H1 (cell line): ENCODE results near the gene MBD4. TPM values are rescaled to one million over a fixed set of nuclear protein-coding genes. Genes with fewer than 3 reads are reported as not detected.

ENCODE experiments used
- CTCF ChIA-PET: fragments of 300-600 bp; sonication (Branson Sonifier 250); formaldehyde crosslinking; loops from one replicate; lab custom pipeline; 2021; ENCODE audit not compliant: partially characterized antibody; lab: Charles Lee
- POLR2A ChIA-PET: fragments of 300-600 bp; sonication (Branson Sonifier 250); formaldehyde crosslinking; loops from one replicate; lab custom pipeline; 2021; ENCODE audit warnings: inconsistent platforms; ENCODE audit not compliant: partially characterized antibody; lab: Charles Lee
- DNase-seq, 2 experiments: peaks; one replicate each; pipeline versions ENCODE4 v3.0.0 to v3.0.0-alpha.2; 2010 to 2022; ENCODE audit warnings: low spot score in 2 of 2, low read depth in 1 of 2, mixed read lengths in 1 of 2
- FAIRE-seq: peaks from 2 replicates; lab custom pipeline; 2011; peaks lifted over from hg19 to GRCh38; lab: Jason Lieb, UNC
- H2AFZ ChIP-seq: 2 replicates; pipeline ENCODE4 v1.8.1; 2012; ENCODE audit warnings: low read length, inconsistent platforms
- H2AK5ac ChIP-seq: 2 replicates; pipeline ENCODE4 v1.6.1; 2013; ENCODE audit warnings: low read depth, low read length
- H2BK120ac ChIP-seq: replicated peaks from 2 replicates; pipeline ENCODE3; 2013; ENCODE audit warnings: low read depth, low read length, inconsistent platforms
- H2BK12ac ChIP-seq: 2 replicates; pipeline ENCODE4 v1.6.1; 2013; ENCODE audit warnings: low read depth, low read length
- H2BK15ac ChIP-seq: 2 replicates; pipeline ENCODE4 v1.6.1; 2013; ENCODE audit warnings: low read length
- H2BK20ac ChIP-seq: 2 replicates; pipeline ENCODE4 v1.6.1; 2013; ENCODE audit warnings: low read length
- H2BK5ac ChIP-seq: 2 replicates; pipeline ENCODE4 v1.6.1; 2013; ENCODE audit warnings: low read depth, low read length
- H3K14ac ChIP-seq: 2 replicates; pipeline ENCODE4 v1.6.1; 2013; ENCODE audit warnings: inconsistent platforms; ENCODE audit not compliant: insufficient read length
- H3K18ac ChIP-seq: 2 replicates; pipeline ENCODE4 v1.6.1; 2013; ENCODE audit warnings: low read length; ENCODE audit errors: extremely low read depth
- H3K23ac ChIP-seq: 2 replicates; pipeline ENCODE4 v1.6.1; 2013; ENCODE audit warnings: inconsistent platforms; ENCODE audit not compliant: insufficient read length
- H3K23me2 ChIP-seq: 2 replicates; pipeline ENCODE4 v1.6.1; 2013; ENCODE audit warnings: low read depth, low read length
- H3K27ac ChIP-seq: 2 replicates; pipeline ENCODE4 v1.6.1; 2011; ENCODE audit warnings: low read depth, low read length, inconsistent platforms
- H3K27me3 ChIP-seq, 4 experiments: replicated peaks in 1 of 4; 1 replicate in 1 of 4; 2 replicates in 3 of 4; pipeline versions ENCODE4 v1.6.1 to v1.8.1; 2011 to 2013; ENCODE audit warnings: low read length in 3 of 4, mild to moderate bottlenecking in 3 of 4, inconsistent platforms in 2 of 4, mixed read lengths in 2 of 4, moderate library complexity in 1 of 4; ENCODE audit not compliant: control insufficient read depth in 3 of 4, insufficient read depth in 3 of 4; ENCODE audit errors: extremely low read depth in 1 of 4
- H3K36me3 ChIP-seq, 4 experiments: 2 replicates each; pipeline versions ENCODE4 v1.6.1 to v1.8.1; 2011 to 2013; ENCODE audit warnings: mild to moderate bottlenecking in 4 of 4, low read length in 3 of 4, moderate library complexity in 2 of 4, control low read depth in 1 of 4, inconsistent platforms in 1 of 4; ENCODE audit not compliant: insufficient read depth in 4 of 4, control insufficient read depth in 2 of 4
- H3K4ac ChIP-seq: replicated peaks from 2 replicates; pipeline ENCODE3; 2013; ENCODE audit warnings: low read length, low read depth, mixed read lengths, inconsistent platforms; ENCODE audit not compliant: insufficient read length
- H3K4me1 ChIP-seq, 4 experiments: replicated peaks in 1 of 4; 1 replicate in 1 of 4; 2 replicates in 3 of 4; pipeline versions ENCODE4 v1.6.1 to v1.8.1; 2011 to 2013; ENCODE audit warnings: low read length in 3 of 4, inconsistent platforms in 2 of 4, mixed read lengths in 1 of 4; ENCODE audit not compliant: insufficient read depth in 4 of 4, control insufficient read depth in 3 of 4
- H3K4me2 ChIP-seq, 2 experiments: 2 replicates each; pipeline versions ENCODE4 v1.6.1 to v1.8.1; 2011 to 2013; ENCODE audit warnings: low read depth in 2 of 2, low read length in 2 of 2, control low read depth in 1 of 2, inconsistent platforms in 1 of 2, mild to moderate bottlenecking in 1 of 2; ENCODE audit not compliant: insufficient read depth in 1 of 2
- H3K4me3 ChIP-seq, 4 experiments: fragments of 200-600, 300-600 bp in 1 of 4; sonication (generic), shearing (Covaris generic), sonication (Bioruptor Twin) in 1 of 4; 2 replicates each; pipeline versions ENCODE4 v1.5.1 to v1.8.1; 2011 to 2016; ENCODE audit warnings: low read length in 4 of 4, low read depth in 3 of 4, control low read depth in 2 of 4, inconsistent platforms in 2 of 4, mild to moderate bottlenecking in 2 of 4, mixed read lengths in 1 of 4, moderate library complexity in 1 of 4; ENCODE audit not compliant: insufficient read depth in 2 of 4; ENCODE audit errors: extremely low read depth in 1 of 4
- H3K56ac ChIP-seq: replicated peaks from 2 replicates; pipeline ENCODE3; 2013; ENCODE audit warnings: low read depth, mild to moderate bottlenecking, mixed read lengths, low read length, inconsistent platforms; ENCODE audit not compliant: insufficient read length
- H3K79me1 ChIP-seq: 2 replicates; pipeline ENCODE4 v1.6.1; 2013; ENCODE audit warnings: low read depth, low read length, control low read depth
- H3K79me2 ChIP-seq, 2 experiments: 2 replicates each; pipeline versions ENCODE4 v1.6.1 to v1.8.1; 2012 to 2013; ENCODE audit warnings: low read length in 2 of 2, mild to moderate bottlenecking in 2 of 2, inconsistent platforms in 1 of 2; ENCODE audit not compliant: insufficient read depth in 2 of 2, control insufficient read depth in 1 of 2
- H3K9ac ChIP-seq, 4 experiments: replicated peaks in 1 of 4; 1 replicate in 1 of 4; 2 replicates in 3 of 4; pipeline versions ENCODE4 v1.6.1 to v1.8.1; 2011 to 2013; ENCODE audit warnings: low read depth in 3 of 4, low read length in 3 of 4, control low read depth in 2 of 4, mild to moderate bottlenecking in 2 of 4, moderate library complexity in 2 of 4, inconsistent platforms in 1 of 4; ENCODE audit errors: extremely low read depth in 1 of 4
- H3K9me3 ChIP-seq, 2 experiments: 2 replicates each; pipeline versions ENCODE4 v1.6.1 to v1.8.1; 2012 to 2013; ENCODE audit warnings: mild to moderate bottlenecking in 2 of 2, moderate library complexity in 2 of 2, control low read depth in 1 of 2, inconsistent platforms in 1 of 2, low read depth in 1 of 2, low read length in 1 of 2, mixed read lengths in 1 of 2; ENCODE audit not compliant: insufficient read depth in 2 of 2
- H4K20me1 ChIP-seq, 2 experiments: replicated peaks in 1 of 2; 2 replicates each; pipeline versions ENCODE3 to v1.8.1; 2011 to 2013; ENCODE audit warnings: inconsistent platforms in 2 of 2, low read length in 2 of 2, mild to moderate bottlenecking in 1 of 2; ENCODE audit not compliant: insufficient read depth in 2 of 2, control insufficient read depth in 1 of 2
- H4K5ac ChIP-seq: 2 replicates; pipeline ENCODE4 v1.6.1; 2013; ENCODE audit warnings: low read length, low read depth, mixed read lengths, inconsistent platforms; ENCODE audit not compliant: insufficient read length
- H4K8ac ChIP-seq: 2 replicates; pipeline ENCODE4 v1.8.0; 2013; ENCODE audit warnings: mild to moderate bottlenecking, moderate library complexity, low read length, inconsistent platforms; ENCODE audit not compliant: insufficient read depth; ENCODE audit errors: extremely low read depth
- H4K91ac ChIP-seq: replicated peaks from 2 replicates; pipeline ENCODE3; 2013; ENCODE audit warnings: low read length, mixed read lengths, inconsistent platforms; ENCODE audit not compliant: insufficient read length
- BACH1 ChIP-seq: IDR thresholded peaks from 2 replicates; pipeline ENCODE4 v1.6.1; 2012; ENCODE audit warnings: low read length, improper control_type of control experiment
- EGR1 ChIP-seq: IDR thresholded peaks from 2 replicates; pipeline ENCODE4 v1.6.1; 2011; ENCODE audit warnings: low read depth, low read length, borderline replicate concordance
- POLR2A ChIP-seq, 2 experiments: IDR thresholded peaks; 1 replicate in 1 of 2; 2 replicates in 1 of 2; pipeline ENCODE4 v1.6.1; 2011; ENCODE audit warnings: low read depth in 2 of 2, low read length in 2 of 2, mild to moderate bottlenecking in 2 of 2; ENCODE audit errors: control extremely low read depth in 1 of 2
- WGBS, 2 experiments: shearing (Covaris generic) in 1 of 2; methylation state at CpG; one replicate each; pipeline versions ENCODE4 v1.1.6 to v1.1.7; 2013 to 2015; ENCODE audit warnings: low lambda C conversion rate in 2 of 2, mixed read lengths in 2 of 2, inconsistent platforms in 1 of 2, low coverage in 1 of 2, missing lambda C conversion rate in 1 of 2; ENCODE audit not compliant: insufficient replicate concordance in 2 of 2, insufficient coverage in 1 of 2, insufficient read length in 1 of 2; ENCODE audit errors: extremely low coverage in 1 of 2, missing lambda C conversion rate in 1 of 2; 5-methylcytosine and 5-hydroxymethylcytosine counted together
- polyA plus RNA-seq, 7 experiments: library from polyadenylated mRNA; depleted of rRNA in 3 of 7; stranded (reverse) in 5 of 7; unstranded in 2 of 7; fragments of >200 nt in 5 of 7; fragments of 200-250 nt in 2 of 7; gene quantifications; 1 replicate in 5 of 7; 2 replicates in 1 of 7; 4 replicates in 1 of 7; pipeline versions ENCODE4 v1.2.1 to v1.2.3, GENCODE V29; 2011 to 2013; ENCODE audit warnings: missing spikeins in 2 of 7, mixed read lengths in 2 of 7
- total RNA-seq: library from RNA; stranded (reverse); fragmentation: NEBNext Ultra II Directional; extraction: Animal tissue kit (Norgen Biotek cat#: 25700); gene quantifications from 2 replicates; pipeline ENCODE4 v1.2.1, GENCODE V29; 2021

MBD4 gene
- total and polyA plus RNA-seq, 2 of the 8 experiments (the other 6 are each of a cell fraction or from before 2014, with no cell fraction given): 11.2 to 35.8 TPM

- no peak overlapping the region for H3K9ac ChIP-seq
- H3K79me2 ChIP-seq: no peaks in the 10 kb centered on the region
- no peak overlapping the region for H2BK15ac ChIP-seq
- peaks cover 2 to 18% (median 11%) of the 10 kb centered on the region in 4 experiments; a peak in 6 of 8 replicates for H3K36me3 ChIP-seq
- H4K5ac ChIP-seq: no peak overlapping the region
- no peak for TF ChIP-seq EGR1
- TF ChIP-seq BACH1: no peak
- TF ChIP-seq POLR2A (IDR thresholded peaks at IDR 0.05; ENCODE audit: control extremely low read depth in 1 of 2, low read depth in 2 of 2, low read length in 2 of 2): no peak
- TF ChIP-seq, all 59 proteins: peak for 0
- no peak overlapping the region for H2BK20ac ChIP-seq
- ChIA-PET POLR2A (no interaction called here), CTCF (interaction anchor here (0.7 to 1.1 kb wide), 3 partner anchors 17 to 29 kb away, joined by 3 to 4 read pairs (median 3); no protein-coding TSS in a partner anchor)
- no peak overlapping the region for H3K56ac ChIP-seq
- no peak overlapping the region for H2AFZ ChIP-seq
- no peak for DNase-seq
- H3K4me2 ChIP-seq: no peak overlapping the region
- H4K20me1 ChIP-seq: no peaks in the 10 kb centered on the region
- no peak for FAIRE-seq
- no peak overlapping the region for H2BK120ac ChIP-seq
- H4K91ac ChIP-seq: no peak overlapping the region
- no peak overlapping the region for H2BK5ac ChIP-seq
- H3K27ac ChIP-seq: no peak overlapping the region
- H4K8ac ChIP-seq: no peak overlapping the region
- 82% methylated on average over 4 of the region's 4 CpGs; no CpG with 5 or more reads in 1 of the 2 experiments for WGBS, 2 experiments
- no peak overlapping the region for H2BK12ac ChIP-seq
- no peak overlapping the region for H3K14ac ChIP-seq
- no peaks in the 10 kb centered on the region for H3K79me1 ChIP-seq
- H2AK5ac ChIP-seq: no peak overlapping the region
- H3K23me2 ChIP-seq: no peaks in the 10 kb centered on the region
- no peak overlapping the region for H3K23ac ChIP-seq
- H3K9me3 ChIP-seq: no peaks in the 10 kb centered on the region
- no peak overlapping the region for H3K4me3 ChIP-seq
- no peak overlapping the region for H3K4ac ChIP-seq
- no peaks in the 10 kb centered on the region for H3K27me3 ChIP-seq
- no peak overlapping the region for H3K18ac ChIP-seq
- H3K4me1 ChIP-seq: no peaks in the 10 kb centered on the region
Measured at GRCh38 chr3:129473067-129473768, 33.5 kb upstream of the MBD4 start.
